Right kidney (tissue), 1 donor: ENCODE results near the gene LLGL1.

Experiments used
- DNase-seq: peaks from one replicate; pipeline ENCODE4 v3.0.0-alpha.2; 2016

LLGL1 gene

DNA sequence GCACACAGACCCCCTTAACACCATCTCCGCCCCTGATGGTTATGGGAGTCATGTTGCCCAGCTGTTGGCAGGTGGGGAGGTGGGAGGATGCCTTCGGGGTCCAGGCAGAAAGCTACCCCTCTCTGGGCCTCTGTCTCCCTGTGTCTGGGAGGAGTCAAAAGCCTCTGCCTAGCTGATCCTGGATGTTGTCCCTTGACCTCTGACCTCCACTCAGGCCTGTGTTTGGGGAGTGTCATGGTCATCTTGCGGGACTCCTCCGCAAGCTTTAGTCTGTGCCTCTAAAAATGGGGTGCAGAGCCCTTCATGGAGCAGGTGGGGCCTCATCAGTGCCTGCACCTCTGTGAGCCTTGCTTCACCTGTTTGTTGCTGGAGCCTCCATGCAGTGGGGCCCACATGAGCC is 3.8 kb downstream of the LLGL1 start:
- no peak for DNase-seq

DNA sequence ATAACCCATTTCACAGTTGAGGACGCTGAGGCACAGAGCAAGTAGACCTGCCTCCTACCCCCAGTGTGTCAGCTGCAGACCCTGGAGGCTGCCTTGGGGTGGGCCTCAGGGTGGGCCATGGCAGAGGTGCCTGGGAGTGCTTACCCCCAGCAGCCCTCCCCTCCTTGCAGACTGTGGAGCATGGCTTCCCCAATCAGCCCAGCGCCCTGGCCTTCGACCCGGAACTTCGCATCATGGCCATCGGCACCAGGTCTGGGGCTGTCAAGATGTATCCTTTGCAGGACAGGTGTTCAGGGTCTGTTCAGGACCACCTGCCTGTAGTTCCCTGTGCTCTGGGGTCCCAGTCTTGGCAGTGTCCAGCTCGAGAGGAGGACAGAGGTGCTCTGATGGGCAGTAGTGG is 4.3 kb downstream of the LLGL1 start:
- DNase-seq: no peak

DNA sequence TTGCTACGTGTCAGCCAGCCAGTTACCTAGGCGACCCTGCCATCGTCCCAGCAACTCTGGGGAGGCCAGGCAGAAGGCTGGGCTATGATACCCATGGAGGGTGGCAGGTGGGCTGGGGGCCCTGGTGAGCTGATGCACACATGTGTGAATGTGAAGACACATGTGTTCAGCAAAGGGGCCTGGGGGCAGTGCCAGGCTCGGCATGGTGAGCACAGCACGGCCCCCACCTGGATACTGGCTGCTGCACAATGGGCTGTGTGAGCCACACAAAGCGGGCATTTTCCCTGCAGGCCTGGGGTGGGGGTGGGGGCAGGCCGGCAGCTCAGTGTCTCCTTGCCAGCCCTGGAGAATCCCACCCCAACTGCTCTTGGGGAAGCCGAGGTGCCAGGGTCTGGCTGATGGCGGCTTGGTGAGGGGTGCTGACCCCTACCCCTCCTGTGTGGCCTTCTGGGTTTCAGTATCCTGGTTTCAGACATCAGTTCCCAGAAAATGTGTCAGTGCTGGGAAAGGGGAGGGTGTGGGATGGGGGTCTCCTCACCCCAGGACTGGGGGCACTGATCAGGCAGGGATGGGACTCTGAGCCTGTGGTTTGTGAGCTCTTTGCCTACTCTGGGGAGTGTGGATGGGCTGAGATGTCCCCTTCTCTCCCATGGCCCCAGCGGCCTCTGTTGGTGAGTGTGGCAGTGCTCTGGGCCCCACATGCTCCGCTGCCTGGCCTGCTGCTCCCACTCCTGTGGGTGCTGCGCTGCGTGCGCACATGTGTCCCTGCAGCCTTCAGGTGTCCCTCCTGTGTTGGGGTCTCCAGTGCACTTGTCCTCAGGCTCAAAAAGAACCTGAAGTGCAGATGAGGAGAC is 5.1 kb downstream of the LLGL1 start:
- no peak for DNase-seq

DNA sequence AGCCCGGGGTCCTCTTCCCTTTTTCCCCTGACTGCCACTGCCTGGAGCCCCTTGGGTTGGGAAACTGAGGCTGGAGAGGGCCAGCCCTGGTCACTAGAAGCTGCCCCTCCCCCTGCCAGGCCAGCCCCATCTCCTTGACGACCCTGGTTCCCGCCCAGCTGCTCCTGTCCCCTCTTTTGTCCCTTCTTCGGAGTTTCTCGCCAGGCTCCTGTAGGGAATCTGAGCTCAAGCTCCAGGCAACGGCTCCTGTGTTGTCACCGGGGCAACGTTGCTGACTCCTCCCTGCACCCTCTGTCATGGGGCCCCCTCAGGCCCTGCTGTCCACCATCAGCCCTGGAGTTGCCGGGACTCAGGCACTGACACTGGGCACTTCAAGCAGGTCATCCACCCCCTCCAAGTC is 5.7 kb downstream of the LLGL1 start:
- DNase-seq: no peak

DNA sequence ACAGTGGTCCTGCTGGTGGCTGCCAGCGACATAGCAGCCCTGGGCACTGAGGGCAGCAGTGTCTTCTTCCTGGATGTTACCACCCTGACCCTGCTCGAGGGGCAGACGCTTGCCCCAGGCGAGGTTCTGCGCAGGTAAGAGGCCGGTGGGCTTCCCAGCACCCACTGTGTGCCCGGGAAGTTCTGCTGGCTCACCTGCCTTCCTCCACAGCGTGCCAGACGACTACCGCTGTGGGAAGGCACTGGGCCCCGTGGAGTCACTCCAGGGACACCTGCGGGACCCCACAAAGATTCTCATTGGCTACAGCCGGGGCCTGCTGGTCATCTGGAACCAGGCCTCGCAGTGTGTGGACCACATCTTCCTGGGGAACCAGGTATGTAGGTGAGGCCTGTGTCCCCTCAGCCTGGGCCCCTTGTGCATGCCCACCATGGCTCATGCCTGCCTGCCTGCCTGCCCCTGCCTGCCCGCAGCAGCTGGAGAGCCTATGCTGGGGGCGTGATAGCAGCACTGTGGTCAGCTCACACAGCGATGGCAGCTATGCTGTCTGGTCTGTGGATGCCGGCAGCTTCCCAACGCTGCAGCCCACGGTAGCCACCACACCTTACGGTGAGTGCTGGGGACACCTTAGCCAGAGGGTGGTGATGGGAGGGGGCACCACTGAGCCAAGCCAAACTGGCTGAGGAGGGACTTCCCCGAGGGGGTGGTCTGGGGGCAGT is 8.5 kb downstream of the LLGL1 start:
- no peak for DNase-seq

DNA sequence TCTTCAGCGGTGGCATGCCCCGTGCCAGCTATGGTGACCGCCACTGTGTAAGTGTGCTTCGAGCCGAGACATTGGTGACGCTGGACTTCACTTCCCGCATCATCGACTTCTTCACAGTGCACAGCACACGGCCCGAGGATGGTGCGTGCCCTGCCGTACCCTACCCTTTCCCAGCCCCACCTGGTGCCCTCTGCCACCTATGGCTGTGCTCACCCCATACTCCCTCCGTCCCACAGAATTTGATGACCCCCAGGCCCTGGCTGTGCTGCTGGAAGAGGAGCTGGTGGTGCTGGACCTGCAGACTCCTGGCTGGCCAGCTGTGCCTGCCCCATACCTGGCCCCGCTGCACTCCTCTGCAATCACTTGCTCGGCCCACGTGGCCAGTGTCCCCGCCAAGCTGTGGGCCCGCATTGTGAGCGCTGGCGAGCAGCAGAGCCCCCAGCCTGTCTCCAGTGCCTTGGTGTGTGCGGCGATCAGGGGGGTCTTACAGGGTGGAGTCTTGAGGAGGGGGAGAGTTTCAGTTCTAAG is 9.5 kb downstream of the LLGL1 start:
- DNase-seq: no peak

DNA sequence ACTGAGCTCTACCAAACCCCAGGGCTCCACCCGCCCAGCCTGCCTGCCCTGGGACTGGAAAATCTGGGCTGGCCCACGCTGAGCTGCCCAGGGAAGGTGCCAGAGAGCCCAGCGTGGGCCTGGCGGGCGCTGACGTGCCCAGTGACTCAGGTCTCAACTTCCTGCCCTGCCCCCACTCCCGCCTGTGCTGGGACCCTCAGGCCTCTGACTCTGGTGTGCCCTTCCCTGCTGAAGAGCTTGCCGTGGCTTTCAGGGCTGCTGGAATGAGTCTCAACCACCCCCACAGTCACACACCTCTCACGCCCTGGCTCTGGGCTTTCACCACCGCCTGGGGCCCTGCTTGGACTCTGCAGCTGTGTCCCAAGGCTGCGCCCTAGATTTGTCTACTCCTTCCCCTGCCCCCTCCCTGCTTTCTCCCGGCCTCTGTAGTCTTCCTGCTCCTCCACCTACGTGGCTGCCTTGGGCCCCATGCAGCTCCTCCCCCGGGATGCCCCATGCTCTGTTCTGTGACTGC is 10.4 kb downstream of the LLGL1 start:
- no peak for DNase-seq

DNA sequence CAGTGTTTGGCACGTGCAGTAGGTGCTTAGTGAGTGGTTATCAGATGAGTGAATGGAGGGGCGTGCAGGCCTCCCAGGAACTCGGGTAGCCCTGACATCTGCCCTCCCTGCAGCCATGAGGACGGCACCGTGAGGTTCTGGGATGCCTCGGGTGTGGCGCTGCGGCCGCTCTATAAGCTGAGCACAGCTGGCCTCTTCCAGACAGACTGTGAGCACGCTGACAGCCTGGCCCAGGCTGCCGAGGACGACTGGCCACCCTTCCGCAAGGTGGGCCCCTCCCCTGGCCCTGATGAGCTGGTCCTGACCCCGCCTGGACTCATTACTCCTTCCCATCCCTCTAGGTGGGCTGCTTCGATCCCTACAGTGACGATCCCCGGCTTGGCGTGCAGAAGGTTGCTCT is 11.1 kb downstream of the LLGL1 start:
- DNase-seq: no peak

DNA sequence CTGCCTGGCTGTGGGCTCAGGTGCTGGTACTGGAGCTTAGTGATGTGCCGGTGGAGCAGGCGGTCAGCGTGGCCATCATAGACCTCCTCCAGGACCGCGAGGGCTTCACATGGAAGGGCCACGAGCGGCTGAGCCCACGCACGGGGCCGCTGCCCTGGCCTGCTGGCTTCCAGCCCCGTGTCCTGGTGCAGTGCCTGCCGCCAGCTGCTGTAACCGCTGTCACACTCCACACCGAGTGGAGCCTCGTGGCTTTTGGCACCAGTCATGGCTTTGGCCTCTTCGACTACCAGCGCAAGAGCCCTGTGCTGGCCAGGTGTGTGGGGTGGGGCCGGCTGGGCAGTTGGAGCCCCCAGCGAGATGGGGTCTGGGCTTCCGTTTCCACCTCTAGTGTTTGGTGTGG is 12.0 kb downstream of the LLGL1 start:
- DNase-seq: no peak

DNA sequence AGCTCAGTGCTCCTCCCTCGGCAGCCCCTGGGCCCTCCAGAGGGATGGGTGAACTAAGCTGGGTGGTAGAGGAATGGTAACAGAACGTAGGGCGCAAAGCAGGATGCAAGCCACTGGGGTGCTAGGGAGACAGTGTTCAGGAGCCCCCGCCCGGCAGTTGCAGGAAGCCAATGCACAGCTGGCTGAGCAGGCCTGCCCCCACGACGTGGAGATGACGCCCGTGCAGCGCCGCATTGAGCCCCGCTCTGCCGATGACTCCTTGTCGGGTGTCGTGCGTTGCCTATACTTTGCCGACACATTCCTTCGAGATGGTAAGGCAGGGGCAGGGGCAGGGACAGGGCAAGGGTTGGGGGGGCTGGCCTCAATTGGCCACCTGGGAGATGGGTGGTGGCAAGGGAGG is 12.9 kb downstream of the LLGL1 start:
- DNase-seq: no peak

DNA sequence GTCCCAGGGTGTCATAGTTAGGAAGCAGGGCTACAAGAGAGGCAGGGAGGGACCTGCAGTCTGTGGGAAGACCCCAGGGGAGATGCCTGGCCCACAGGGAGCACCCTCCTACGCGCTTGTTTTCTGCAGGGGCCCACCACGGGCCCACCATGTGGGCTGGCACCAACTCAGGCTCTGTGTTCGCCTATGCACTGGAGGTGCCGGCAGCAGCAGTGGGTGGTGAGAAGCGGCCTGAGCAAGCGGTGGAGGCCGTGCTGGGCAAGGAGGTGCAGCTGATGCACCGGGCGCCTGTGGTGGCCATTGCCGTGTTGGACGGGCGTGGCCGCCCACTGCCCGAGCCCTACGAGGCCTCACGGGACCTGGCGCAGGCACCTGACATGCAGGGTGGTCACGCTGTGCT is 15.0 kb downstream of the LLGL1 start:
- DNase-seq: no peak

DNA sequence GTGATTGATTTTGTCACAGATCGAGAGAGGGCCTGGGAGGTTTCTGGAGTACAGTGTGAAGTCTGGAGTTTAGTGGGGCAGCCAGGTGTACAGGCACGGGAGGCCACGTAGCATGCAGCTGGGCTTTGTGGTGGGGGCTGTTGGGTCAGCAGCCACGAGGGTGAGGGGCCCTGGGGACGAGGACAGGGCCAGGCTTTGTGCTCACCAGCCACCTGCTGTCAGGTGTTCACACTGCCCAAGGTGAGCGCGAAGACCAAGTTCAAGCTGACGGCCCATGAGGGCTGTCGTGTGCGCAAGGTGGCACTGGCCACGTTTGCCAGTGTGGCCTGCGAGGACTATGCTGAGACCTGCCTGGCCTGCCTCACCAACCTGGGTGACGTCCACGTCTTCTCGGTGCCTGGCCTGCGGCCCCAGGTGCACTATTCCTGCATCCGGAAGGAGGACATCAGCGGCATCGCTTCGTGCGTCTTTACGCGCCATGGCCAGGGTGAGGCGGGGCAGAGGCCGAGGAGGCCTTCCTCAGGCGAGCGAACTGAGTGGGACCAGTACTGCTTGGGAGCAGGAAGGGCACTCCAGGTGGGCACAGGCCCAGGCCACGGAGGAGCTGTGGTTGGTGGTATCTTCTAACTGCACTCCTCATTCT is 15.9 kb downstream of the LLGL1 start:
- DNase-seq: no peak

DNA sequence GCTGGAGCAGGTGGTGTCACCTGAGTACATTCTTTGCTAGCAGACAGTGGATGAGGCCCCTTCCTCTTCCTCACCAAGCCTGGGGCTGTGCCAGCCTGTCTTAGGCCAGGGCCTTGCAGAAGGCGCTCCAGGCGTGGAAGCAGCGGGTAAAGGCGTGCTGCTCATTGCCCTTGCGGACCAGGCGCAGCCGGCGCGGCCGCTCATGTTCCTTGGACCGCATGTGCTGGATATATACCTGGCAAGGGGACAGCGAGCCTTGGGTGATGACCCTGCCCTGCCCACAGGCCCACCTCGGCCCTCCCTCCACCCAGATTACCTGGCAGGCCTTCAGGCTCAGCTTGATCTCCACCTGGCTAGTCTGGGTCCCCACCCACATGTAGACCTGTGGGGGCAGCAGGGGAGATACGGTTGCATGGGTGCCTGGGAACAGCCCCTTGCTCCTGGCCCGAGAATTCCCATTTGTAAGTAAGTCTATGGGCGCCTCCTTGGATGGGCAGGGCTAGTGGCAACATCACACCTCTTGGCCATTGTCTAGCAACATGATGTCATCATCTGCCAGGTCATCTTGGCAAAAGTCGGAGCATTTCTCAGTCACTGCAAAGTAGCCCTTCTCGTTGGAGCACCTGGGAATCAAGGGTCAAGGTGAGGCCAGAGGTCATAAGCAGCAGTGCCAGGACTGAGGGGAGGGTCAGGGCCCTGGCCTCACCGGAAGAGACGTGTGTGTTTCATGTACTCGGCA is 19.8 kb downstream of the LLGL1 start:
- no peak for DNase-seq

DNA sequence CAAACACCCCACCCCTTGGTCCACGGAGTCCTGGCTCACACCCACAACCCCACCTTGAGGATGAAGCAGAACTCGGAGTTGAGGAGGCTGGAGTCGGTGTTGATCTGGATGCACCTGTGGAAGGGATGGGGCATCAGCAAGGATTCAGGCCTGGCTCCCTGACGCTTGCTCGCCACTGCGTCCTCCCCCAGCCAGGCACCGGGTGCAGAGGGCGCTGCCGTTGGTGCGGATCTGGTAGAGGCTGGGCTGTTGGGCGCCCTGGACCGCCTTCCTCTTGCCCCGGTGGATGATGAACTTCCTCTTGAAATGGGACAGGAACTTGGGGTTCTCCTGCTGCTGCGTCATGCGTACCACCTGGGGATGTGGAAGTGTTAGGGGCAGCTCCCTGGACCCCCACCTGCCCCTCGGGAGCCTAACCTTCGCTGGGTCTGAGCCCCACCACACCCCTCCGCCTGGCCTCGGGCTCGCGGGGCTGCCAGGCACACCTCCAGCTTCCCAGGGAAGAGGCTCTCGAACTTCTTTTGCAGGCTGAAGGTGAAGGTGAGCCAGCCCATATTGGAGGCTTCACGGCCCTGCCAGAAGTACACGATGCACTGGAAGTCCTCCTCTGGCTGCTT is 20.8 kb downstream of the LLGL1 start:
- DNase-seq: no peak

DNA sequence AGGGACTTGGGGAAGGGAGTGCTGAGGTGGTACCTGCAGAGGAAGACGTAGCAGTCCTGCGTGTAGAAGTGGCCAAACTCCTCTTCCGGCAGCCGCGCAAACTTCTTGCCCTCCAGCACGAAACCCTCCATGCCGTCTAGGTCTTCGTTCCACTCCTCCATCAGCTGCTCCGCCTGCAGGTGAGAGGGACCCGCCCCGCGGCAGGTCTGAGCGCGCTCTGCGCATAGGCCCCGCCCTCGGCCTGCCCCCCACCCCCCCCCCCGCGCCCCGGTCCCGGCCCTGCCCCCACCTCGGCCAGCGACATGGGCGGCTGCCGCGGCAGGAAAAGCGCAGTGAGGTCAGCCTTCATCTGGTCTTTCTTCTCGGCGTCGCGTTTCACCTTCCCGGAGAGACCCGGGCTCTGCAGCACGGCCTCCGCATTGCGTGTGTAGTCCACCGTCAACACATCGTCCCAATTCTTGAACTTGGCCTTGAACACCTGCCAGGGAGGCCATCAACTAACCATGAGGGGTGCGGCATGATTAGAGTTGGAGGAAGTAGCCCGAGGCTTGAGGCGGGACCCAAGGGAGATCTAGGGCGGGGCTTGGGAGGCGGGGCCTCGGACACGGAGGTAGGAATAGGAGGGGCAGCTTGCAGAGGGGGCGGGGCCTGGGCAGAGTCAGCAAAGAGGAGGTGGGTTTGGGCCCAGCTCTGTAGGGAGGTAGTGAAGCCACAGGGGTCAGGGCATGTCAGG is 21.6 kb downstream of the LLGL1 start:
- peak; percentile 71 for DNase-seq

DNA sequence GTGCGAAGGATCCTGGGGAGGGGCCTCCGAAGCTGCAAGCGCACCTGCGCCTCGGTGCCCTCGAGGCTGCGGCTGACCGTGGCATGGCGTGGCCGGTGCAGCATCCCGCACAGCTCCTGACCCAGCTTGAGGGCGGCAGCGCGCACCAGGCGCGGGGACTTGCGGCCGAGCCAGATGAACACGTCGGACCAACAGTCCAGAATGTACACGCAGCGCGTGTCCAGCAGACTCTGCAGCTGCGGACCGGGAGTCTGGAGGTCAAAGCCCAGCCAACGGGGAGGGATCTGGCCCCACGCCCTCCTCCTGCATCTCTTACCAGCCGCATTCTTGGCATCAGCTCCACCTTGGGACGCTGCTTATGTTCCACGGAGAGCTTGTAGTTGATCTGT is 22.2 kb downstream of the LLGL1 start:
- DNase-seq: no peak

DNA sequence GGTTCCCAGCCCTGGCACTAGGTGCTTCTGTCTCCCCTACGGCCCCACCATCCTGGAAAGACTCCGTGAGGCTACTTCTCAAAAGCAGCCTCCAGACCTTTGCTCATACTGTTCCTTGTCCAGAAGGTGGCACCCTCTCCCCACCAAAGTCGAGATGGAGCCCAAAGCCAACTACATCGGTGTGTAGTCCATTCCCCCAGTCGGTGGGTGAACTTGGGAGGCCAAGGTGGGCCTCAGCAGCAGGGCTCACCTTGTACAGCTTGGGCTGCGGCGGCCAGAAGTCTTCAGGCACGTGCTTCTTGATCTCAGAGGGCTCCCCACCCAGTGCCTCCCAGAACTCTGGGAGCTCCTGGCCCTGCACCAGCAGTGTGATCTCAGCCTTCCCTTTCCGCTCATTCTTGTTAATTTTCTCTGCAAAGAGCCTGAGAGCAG is 22.9 kb downstream of the LLGL1 start:
- peak; percentile 59 for DNase-seq

DNA sequence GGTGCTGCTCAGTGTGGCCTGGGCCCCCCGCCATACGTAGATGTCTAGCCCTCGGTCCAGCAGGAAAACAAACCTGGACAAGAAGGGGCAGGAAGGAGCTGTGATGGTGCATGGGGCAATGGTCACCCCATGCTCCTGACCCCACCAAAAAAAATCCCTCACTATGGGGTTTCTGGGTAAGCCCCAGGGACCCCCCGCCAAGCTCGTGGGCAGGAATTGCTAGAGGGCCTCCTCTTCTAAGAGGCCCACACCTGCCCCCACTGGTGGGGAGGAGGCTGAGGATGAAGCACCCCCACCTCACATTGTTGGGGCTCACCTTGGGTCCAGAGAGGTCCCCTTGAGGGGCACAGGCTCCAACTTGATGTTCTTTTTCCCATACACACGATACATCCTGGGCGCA is 23.4 kb downstream of the LLGL1 start:
- DNase-seq: no peak

DNA sequence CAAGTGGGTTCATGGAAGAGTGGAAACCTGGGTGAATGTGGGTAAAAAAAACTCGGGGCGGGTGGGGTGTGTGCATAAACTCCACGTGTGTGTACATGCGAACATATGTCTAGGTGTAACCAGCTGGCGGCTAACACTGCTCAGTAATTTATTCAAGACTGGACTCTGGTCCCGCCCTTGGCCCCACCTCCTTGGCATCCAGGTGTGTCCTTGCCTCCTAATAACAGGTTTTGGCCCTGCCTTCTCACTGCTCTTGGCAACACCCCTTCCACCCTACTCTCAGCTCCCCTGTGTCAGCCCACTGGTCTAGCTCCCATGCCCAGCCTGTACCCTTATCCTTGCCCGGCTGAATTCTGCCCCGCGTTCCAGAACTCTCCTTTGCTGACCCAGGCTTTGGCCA is 24.8 kb downstream of the LLGL1 start:
- DNase-seq: no peak

DNA sequence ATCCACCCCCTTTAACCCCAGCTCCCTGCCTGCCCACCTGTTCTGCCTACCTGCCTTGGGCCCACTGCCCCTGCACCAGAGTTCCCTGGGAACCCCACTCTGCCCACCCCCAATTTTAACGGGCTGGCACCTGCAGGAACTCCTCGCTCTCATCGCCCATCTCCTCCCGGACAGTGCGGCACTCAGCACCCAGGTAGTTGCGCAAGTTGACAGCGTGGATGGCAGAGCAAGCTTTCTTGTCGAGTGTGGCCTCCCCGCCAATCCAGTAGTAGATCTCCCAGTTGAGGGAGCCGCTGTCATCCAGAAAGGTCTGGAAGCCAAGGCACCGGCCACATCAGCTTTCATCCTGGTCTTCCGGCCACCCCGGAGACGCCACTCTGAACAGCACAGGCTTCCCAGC is 25.3 kb downstream of the LLGL1 start:
- DNase-seq: no peak

DNA sequence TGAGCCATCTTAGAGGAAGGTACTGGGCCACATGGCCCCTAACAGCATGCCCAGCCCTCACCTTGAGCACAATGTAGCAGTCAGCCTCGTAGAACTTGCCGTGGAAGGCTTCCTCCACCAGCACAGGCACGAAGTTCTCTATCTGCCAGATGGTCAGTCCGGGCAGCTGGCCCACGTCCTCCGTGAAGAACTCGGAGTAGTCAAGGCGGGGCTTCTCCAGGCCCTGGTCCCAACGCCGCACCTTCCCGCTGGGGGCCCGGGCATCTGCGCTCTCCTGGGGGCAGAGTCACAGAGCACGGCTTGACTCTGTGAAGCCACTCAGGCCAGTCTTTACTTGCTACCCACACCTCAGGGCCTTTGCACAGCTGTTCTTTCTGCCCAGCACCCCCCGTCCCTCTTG is 25.8 kb downstream of the LLGL1 start:
- DNase-seq: no peak
